ENCODE measurements around the gene IFI27L1.

DNA sequence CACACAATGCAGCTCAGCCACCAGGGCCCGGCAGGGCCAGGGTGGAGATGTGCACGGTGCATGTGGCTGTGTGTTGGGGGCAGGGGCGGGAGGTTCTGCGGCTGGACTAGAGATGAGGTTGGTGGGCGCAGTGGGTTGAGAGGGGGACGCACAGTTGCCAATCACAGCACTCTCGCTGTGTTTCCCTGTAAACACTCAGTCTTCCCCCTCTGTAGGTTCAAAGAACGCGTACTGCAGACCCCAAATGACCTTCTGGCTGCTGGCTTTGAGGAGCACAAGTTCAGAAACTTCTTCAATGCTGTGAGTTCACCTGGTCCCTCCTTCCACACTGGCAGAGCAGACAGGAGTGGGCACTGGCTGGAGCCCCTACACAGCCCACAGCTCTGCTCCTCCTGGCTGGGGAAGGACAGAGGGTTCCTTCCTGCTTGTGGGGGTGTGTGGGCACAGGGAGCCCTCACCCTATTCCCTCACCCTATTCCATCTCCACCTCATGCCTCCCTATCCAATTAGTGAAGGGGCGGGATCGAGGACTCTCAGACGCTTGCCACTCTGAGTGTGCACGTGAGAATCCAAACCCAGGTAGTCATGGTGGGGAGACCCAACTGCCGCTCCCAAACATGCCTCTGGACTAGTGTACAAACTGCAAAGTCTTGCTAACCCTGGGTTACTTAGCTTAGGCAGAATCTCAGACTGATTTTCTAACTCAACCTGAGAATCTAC lies 37.2 kb upstream of the IFI27L1 start:
- TF ChIP-seq, protein P1, sequence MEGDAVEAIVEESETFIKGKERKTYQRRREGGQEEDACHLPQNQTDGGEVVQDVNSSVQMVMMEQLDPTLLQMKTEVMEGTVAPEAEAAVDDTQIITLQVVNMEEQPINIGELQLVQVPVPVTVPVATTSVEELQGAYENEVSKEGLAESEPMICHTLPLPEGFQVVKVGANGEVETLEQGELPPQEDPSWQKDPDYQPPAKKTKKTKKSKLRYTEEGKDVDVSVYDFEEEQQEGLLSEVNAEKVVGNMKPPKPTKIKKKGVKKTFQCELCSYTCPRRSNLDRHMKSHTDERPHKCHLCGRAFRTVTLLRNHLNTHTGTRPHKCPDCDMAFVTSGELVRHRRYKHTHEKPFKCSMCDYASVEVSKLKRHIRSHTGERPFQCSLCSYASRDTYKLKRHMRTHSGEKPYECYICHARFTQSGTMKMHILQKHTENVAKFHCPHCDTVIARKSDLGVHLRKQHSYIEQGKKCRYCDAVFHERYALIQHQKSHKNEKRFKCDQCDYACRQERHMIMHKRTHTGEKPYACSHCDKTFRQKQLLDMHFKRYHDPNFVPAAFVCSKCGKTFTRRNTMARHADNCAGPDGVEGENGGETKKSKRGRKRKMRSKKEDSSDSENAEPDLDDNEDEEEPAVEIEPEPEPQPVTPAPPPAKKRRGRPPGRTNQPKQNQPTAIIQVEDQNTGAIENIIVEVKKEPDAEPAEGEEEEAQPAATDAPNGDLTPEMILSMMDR (IDR thresholded peaks at IDR 0.05), result no peak
- TF ChIP-seq POLR2A (IDR thresholded peaks at IDR 0.05), result no peak

All from lower leg skin (tissue), 3 donors.